NCI-H748 (cell line): Measurements from ENCODE around the gene TECPR1.
A peak's percentile ranks its signal among the peaks of the same experiment; 100 is the strongest.

Experiments used
- DNase-seq: peaks from one replicate; lab custom pipeline; 2025; ENCODE audit not compliant: unreplicated experiment; lab: John Stamatoyannopoulos, UW

TECPR1 gene

DNA sequence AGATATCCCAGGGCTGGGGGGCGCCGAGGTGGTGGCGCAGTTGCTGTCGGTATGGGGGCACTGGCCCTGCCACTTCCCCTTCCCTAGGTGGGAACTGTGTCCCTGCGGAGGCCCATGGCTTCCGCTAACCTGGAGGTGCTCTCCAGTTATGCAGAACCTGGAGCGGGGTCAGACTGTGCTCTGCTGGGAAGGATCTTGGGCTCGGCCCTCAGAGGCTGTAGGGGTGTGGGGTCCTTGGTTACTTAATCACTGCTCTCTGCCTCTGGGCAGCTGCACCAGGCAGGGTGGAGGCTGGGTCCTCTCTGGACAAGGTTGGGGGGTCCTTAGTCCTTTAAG is 31.8 kb upstream of the TECPR1 start:
- no peak for DNase-seq

DNA sequence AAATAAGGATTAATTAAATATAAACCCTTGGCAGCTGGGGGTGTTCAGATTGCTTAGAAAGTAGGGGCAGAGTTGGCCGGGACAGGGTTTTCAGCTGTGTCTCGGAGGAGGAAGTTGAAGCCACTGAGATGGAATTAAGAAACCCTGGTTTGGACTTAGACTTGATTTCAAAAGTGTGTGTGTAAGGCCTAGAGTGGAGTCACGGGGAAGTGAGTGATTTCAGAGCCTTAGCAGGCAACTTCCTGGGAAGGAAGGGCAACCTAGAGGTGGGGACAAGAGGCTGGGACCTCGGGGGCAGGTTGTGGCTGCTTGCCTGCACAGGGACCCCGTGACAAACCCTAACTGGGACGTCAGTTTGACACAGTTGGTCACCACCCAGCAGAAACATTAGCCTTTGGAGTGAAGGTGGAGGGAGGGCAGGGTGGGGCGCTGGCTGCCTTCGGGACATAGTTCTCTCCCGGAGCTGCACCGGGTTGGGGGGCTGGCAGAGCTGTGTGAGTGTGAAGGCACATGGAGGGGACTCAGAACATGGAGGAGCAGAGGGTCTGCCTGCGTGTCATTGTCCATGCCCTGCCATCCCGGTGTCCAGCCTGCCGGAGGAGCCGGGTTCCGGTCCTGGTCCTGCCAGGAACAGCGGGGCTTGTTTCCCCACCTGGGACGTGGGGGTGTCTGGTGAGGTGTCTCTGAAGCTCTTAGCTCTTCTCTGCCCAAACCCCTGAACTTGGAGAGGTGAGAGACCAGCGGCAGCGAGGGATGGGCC is 31.3 kb upstream of the TECPR1 start:
- no peak for DNase-seq

DNA sequence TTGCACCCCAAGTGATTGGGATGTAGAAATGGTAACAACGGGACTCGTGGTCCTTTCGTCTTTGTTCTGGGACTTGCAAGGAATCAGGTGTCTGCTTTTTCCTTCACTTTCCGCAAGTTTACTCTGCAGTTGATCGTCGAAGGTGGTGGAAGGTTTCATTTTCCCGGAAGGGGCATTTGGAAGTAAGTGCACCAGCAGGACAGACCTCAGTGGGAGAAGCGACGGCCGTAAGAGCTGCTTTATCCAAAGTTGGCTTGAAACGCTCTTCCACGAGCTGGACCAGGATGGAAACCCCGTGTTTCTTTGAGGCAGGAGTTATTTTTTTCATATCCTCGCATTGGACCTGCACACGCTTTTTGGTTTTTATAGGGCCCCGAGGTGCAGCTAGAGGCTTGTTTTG is 30.7 kb upstream of the TECPR1 start:
- no peak for DNase-seq

DNA sequence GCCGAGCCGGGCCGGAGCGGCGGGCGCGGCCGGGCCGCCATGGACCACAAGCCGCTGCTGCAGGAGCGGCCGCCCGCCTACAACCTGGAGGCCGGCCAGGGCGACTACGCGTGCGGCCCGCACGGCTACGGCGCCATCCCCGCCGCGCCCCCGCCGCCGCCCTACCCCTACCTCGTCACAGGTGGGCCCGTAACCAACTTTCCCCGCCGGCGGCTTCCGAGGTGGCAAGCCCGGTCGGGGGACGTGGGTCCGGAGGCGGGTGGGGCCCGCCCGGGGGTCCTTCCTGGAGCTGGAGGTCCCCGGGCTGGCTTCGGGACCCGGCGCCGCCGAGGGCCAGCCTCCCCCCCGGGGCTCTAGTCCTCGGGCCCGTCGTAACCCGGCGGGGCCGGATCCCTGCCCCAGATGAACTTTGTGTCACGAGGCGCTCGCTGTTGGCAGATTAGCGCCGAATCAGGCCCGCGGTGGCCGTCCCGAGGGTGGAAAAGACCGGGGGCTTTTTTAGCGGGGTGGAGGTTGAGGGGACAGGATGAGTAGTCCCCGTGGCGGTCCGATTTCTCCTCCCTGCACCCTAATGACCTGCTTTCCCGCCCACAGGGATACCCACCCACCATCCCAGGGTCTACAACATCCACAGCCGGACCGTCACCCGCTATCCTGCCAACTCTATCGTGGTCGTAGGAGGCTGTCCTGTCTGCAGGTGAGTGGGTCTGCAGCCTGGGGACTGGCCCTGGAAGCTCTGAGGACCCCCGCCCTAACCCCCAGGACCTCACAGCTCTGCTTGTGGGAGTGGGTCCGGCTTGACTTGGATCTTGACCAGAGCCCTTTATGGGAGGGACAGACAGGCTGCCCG is 29.9 kb upstream of the TECPR1 start:
- DNase-seq, result peak; percentile 52

DNA sequence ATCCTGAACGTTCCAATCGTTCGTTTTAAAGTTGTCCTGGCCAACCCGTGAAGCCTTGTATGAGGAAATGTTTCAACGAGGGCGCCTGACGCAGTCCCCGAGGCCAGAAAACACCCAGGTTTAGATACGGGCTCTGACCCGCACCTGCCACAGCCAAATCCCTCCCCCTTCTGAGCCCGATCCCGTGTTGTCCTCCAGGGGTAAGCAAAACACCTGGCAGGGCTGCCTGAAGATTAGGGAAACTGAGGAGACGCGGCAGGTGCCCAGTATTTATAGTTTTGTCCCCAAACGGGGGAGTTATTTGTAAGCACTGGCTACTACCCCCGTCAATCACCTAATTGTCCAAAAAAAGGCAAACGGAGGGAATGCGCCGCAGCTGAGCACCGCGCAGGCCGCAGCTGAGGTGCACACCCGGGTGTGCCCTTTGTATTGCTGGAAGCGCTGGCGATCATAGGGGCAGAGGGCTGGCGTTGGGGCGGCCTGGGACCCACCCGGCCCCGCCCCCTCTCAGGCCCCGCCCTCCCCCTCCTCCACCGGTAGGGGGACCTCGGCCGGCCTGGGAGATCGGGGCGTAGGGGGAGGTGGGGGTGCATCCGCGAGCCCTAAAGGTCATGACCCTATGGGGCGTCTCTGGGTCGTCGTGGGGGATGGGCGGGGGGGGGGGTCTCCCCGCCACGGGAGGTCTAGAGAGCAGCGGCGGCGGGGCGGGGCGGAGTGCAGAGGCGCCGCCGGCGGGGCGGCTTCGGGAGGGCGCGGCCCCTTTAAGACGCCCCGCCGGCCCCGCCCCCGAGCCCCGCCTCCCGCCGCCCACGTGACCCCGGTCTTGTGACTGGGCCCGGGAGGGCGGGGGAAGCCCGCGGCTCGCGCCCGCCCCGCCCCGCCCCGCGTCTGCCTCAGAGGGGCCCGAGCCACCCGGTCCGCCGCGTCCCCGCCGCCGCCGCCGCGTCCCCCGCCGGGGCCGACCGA is 29.0 kb upstream of the TECPR1 start, which contains the start of gene BRI3:
Gene BRI3, plus strand, starts transcription at position 896 of the 966 bp plus-strand sequence. CDS start 110 bp downstream, outside the sequence.
- peak; percentile 90 for DNase-seq

DNA sequence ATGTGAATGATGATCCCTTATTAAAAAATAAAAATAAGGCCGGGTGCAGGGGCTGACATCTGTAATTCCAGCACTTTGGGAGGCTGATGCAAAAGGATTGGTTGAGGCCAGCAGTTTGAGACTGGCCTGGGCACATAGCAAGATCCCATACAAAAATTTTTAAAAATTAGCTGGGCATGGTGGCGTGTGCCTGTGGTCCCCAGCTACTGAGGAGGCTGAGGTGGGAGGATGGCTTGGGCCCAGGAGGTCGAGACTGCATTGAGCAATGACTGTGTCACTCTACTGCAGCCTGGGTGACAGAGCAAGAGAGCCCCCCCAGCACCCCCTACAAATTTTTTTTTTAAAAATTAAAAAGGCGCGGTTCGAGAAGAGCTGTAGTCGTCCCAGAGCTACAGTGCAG is 28.3 kb upstream of the TECPR1 start:
- no peak for DNase-seq

DNA sequence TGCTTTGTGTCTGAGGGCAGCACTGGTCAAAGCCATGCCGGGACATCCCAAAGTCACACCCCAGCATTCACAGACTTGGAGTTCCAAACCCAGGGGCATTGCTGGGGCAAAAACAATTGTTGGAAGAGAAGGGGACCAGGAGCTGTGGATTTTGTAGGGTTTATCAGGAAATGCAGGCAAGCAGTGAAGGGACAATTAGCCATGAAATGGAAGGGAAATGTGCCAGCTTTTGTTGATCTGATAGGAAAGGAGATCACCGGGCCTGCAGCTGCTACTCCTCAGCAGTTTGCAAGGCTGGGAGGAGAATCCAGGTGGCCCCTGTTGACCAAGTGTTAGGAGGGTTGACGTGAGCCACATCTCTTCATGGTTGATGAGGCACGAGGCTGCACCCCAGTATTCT is 26.9 kb upstream of the TECPR1 start:
- no peak for DNase-seq

DNA sequence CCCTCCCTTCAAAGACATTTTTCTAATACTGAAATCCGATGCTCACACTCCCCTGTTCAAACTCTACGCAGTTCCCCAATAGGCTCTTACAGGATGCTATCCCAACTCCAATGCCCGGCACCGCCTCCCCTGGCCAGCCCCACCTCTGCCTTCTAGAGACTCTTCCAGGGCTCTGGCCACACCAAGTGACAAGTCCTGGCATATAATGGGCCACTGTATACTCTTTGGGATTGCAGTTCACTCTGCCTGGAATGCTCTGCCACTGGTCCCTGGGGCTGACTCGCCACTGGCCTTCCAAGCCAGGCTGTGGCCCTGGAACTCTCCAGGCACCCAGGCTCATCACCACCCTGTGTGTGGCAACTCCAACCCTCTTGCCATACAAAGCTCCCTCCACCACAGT is 26.4 kb upstream of the TECPR1 start:
- no peak for DNase-seq

DNA sequence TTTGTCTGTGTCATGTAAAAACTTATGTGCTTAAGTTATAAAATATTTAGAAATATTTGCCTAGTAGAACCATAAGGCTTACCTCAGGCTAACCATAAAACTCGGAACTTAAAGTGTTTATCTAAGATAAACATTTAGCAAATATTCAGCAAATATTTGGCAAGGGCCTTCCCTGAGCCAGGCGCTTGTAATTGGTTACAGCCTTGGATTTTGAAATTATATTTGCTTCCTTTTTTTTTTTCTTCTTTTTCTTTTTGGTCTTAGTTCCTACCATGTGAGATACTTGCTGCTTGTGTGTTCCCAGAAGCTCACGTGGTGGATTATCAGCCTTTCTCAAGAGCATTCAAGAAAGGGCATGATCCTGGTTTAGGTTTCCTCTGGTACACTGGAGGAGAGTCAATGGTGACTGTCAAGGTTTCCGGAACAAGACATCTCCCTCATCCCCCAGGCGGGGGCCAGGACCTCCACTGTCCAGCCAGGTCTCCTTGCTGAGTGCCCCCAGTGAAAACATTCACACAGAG is 24.3 kb upstream of the TECPR1 start:
- DNase-seq, result no peak

DNA sequence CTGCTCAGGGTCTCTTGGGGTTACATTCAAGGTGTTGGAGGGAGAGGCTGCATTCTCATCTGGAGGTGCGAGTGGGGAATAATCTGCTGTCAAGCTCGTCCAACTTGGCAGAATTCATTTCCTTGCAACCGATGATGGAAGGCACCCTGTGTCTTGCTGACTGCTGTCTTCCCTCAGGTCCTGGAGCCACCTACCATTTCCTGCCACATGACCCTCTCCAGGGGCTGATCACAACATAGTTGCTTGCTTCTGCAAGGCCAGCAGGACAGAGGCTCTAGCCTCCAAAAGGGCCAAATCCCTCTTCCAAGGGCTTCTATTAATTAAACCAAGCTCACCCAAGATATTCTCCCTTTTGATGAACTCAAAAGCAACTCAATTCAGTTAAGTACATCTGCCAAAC is 15.3 kb upstream of the TECPR1 start:
- no peak for DNase-seq

DNA sequence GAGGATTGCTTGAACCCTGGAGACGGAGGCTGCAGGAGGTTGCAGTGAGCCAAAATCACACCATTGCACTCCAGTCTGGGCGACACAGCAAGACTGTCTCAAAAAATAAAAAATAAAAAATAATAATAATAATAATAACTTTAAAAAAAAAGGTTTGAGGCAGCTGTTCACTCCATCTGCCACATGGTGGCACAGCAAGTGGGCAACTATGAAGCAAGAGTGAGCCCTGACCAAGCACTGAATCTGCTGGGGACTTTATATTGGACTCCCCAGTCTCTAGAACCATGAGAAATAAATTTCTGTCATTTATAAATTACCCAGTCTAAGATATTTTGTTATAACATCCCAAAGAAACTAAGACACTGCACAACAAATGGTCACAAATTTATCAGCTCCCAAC is 14.8 kb upstream of the TECPR1 start:
- DNase-seq, result no peak

DNA sequence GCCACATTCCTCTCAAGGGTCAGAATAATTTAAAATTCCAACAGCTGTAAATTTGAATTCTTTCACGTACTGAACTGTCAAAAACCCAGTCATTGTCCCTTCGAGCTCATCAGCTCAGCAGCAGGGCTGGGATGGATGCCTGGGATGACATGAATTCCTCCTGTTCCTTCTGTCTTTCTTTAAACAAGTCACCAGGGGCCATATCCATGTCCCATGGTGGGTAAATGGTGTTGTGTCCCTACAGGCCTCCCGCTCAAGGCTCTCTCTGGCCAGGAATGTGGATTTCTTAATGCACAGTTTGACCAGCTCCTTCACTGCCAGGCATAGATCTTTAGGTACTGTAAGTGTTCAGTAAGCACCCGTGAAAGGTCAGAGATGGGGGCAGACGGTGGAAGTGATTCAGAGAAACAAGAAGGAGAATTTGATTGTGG is 13.8 kb upstream of the TECPR1 start:
- DNase-seq, result no peak

DNA sequence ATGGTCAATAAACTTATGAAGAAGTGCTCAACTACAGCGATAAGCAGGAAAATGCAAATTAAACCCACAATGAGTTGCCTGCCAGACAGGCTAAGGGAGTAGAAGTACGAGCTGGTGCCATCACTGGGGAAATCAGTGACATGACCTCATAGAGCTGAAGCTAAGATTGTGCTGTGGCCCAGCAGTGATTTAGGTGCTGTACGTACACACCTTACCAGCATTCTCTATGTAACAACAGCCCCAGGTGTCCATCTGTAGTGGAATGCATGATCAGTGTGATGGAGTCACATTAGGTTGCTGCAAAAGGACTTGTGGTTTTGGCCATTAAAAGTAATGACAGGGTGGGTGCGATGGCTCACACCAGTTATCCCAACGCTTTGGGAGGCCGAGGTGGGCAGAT is 5.7 kb upstream of the TECPR1 start:
- DNase-seq, result no peak

DNA sequence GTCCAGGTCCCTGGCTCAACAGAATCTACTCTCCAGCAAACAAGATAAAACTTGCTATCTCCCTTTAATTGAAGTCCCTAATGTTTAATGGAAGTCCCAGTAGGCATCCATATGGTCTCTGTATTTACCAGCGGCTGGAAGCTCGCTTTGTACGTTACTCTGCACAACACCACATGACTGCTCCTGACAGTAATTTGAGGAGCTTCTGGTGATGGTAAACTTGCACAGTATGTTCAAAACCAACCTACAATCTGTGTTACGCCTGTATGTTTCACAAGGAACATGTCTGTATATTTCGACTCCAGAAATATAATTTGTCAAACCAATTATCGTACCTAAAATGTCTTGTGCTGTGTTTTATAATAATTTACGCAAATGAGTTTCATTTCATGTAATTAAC is 4.4 kb upstream of the TECPR1 start:
- DNase-seq, result no peak

DNA sequence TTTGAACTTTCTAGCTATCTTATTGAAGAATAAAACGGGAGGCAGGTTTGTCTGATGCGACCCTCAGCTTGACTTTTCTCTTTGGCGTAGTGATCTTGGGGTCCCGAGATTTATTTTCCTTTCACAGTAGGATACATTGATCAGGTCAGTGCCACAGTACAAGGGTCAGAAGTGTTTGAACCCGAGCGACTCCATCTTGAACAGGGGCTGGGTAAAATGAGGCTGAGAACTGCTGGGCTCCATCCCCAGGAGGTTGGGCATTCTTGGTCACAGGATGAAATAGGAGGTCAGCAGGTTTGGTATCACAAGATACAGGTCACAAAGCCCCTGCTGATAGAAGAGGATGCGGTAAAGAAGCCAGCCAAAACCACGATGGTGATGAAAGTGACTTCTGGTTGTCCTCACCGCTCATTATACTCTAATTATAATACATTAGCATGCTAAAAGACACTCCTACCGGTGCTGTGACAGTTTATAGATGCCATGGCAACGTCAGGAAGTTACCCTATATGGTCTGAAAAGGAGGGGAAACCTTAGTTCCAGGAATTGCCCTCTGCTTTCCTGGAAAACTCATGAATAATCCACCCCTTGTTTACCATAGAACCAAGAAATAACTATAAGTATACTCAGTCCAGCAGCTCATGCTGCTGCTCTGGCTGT is 3.0 kb upstream of the TECPR1 start:
- DNase-seq, result no peak

DNA sequence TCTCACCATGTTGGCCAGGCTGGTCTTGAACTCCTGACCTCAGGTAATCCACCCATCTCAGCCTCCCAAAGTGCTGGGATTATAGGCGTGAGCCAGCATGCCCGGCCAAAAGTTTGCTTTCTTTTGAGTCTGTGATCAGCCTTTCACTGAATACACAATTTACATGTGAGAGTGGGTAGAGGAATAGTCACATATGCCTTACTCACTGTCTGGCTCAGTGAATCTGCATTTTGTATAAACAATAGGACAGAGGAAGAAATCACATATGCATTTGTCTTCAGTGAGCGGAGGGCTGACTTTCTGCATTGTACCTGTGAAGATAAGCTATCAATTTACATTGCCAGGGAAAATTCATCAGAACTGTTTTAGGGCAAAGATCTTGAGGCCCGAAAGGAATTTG is 2.5 kb upstream of the TECPR1 start:
- no peak for DNase-seq

DNA sequence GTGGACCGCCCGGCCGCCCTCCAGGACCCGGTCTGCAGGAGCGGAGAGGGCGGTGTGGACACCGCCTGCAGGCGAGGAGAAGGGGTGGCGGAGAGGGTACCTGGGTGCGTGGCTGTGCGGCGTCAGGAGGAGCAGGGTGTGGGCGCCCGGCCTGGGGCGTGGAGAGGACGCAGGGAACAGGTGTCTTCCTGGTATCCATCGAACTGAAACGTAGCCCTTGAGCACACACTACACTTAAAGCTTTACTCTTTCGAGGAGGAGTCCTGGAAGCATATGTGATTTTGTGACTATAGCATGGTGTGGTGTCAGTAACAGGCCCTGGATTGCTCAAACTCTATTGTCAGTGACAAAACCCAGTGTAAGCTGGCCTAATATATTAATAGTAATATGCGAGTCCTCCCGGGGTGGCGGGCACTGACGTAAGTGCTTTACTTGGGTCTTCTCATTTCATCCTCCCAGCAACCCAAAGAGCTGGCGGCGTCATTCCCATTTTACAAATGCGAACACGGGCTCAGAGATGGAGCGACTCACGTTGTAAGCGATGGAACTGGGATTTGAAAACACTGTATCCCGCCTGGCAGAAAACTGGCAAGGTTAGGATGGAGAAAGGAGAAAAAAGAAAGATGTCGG is 508 bp upstream of the TECPR1 start:
- DNase-seq, result no peak

DNA sequence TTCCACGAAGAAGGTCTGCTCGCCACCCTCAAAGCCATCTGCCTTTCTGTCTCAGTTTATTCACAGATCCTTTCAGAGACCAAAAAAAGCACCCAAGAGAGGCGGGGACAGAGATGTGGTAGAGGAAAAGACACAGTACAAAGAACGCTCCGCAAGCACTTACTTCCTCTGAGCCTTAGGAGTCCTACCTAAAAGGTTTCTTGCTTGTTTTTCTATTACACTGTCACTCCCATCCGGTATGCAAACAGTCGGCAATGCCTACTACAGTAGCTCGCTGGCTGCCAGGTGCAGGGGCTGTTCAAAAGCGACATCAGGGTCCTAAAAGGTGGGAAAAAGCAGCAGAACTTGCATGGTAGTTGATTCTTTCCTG is 816 bp downstream of the TECPR1 start:
- no peak for DNase-seq

DNA sequence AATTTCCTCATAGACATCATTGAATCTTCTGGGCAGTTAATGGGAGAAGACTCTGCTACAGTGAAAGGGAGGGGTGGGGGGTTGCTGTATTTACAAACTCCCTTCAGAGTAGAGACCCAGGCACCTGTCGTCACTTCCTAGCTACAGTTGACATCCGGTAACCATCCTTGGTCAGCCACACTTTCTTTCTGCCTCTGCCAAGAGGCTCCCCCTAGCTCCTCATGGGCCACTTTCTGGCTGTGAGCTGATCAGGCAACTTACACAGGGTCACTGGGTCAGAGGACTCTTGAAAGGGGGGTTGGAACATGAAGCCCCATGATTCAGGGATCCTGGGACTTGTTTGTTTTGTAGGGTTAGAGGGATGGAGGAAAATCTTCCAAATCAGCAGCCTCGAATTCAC is 1.2 kb downstream of the TECPR1 start:
- no peak for DNase-seq

DNA sequence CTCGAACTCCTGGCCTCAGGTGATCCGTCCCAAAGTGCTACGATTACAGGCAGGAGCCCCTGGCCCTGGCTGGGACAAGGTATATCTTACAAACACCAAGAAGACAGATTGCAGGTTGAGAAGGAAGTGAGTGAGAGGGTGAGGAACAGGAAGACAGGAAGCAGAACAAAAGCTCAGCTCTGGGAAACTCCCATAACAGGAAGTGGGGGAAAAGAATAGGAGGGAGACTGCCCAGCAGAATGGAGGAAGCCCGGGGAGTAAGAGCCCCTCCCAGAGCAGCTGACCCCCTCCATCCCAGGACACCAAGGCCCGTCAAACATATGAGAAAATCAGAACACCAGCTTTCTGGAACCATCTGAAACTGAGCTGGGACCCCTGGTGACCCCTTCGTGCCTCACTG is 2.9 kb downstream of the TECPR1 start:
- DNase-seq, result no peak
